GM12878 (cell line): ENCODE measurements around the gene HIP1. TPM values are rescaled to one million over a fixed set of nuclear protein-coding genes. Genes with fewer than 3 reads are reported as not detected.

Source experiments
- ATAC-seq: fragments of 200-7000 bp; cut with Tn5 transposase; 3 replicates; pipeline ENCODE4 v1.9.1; 2020; ENCODE audit warnings: mild to moderate bottlenecking, moderate library complexity
- BruUV-seq: library from RNA; stranded (reverse); fragments of 400-500 nt; replicated peaks from 2 replicates; lab custom pipeline; 2021; lab: Mats Ljungman, UMichigan
- CTCF ChIA-PET: fragments of 300-600 bp; sonication (Branson Sonifier 250); formaldehyde crosslinking; extraction: SDS; loops from one replicate; lab custom pipeline; 2021; ENCODE audit warnings: inconsistent platforms; lab: Yijun Ruan, JAX
- POLR2A ChIA-PET: fragments of 350-600 bp; formaldehyde crosslinking; extraction: SDS; loops from one replicate; lab custom pipeline; 2021; ENCODE audit warnings: inconsistent platforms; lab: Charles Lee
- RAD21 ChIA-PET: fragments of 300-600 bp; sonication (Branson Sonifier 250); formaldehyde crosslinking; loops from one replicate; lab custom pipeline; 2023; ENCODE audit warnings: antibody characterized with exemption; ENCODE audit not compliant: unreplicated experiment; lab: Charles Lee
- SMC1A ChIA-PET: fragments of 300-600 bp; sonication (Branson Sonifier 250); formaldehyde crosslinking; loops from one replicate; lab custom pipeline; 2023; ENCODE audit not compliant: unreplicated experiment, uncharacterized antibody; lab: Charles Lee
- DNase-seq: peaks from one replicate; pipeline ENCODE4 v3.0.0-alpha.2; 2011; ENCODE audit warnings: low read depth, low spot score
- FAIRE-seq: peaks from 3 replicates; lab custom pipeline; 2011; peaks lifted over from hg19 to GRCh38; lab: Jason Lieb, UNC
- H2AFZ ChIP-seq: 2 replicates; pipeline ENCODE4 v1.6.0; 2011; ENCODE audit warnings: low read depth, low read length, control low read depth; ENCODE audit not compliant: control insufficient read depth
- H3K27ac ChIP-seq: 2 replicates; pipeline ENCODE4 v1.5.1; 2011; ENCODE audit warnings: control low read depth; ENCODE audit not compliant: control insufficient read depth, insufficient read depth
- H3K27me3 ChIP-seq, 2 experiments: replicated peaks in 1 of 2; 2 replicates each; pipeline versions ENCODE4 v1.6.0 to v1.6.1; 2011; ENCODE audit warnings: low read length in 1 of 2; ENCODE audit not compliant: control insufficient read depth in 2 of 2, insufficient read depth in 2 of 2
- H3K36me3 ChIP-seq, 2 experiments: 2 replicates each; pipeline ENCODE4 v1.5.1; 2011; ENCODE audit warnings: low read length in 1 of 2; ENCODE audit not compliant: control insufficient read depth in 2 of 2, insufficient read depth in 2 of 2
- H3K4me1 ChIP-seq: 2 replicates; pipeline ENCODE4 v1.6.1; 2011; ENCODE audit warnings: mild to moderate bottlenecking, low read length, moderate library complexity, mixed read lengths; ENCODE audit not compliant: control insufficient read depth, insufficient read depth
- H3K4me2 ChIP-seq: 2 replicates; pipeline ENCODE4 v1.6.0; 2011; ENCODE audit warnings: control low read depth; ENCODE audit not compliant: control insufficient read depth, insufficient read depth
- H3K4me3 ChIP-seq: fragments of 200-600 bp; sonication (generic); 2 replicates; pipeline ENCODE4 v1.5.1; 2016
- H3K79me2 ChIP-seq: 2 replicates; pipeline ENCODE4 v1.6.0; 2011; ENCODE audit warnings: low read length; ENCODE audit not compliant: control insufficient read depth, insufficient read depth
- H3K9ac ChIP-seq: 2 replicates; pipeline ENCODE4 v1.8.0; 2011; ENCODE audit warnings: low read length, control low read depth, mixed read lengths; ENCODE audit not compliant: control insufficient read depth, insufficient read depth
- H3K9me3 ChIP-seq: replicated peaks from 3 replicates; pipeline ENCODE4 v1.5.1; 2011; ENCODE audit warnings: mild to moderate bottlenecking, low read length; ENCODE audit not compliant: control insufficient read depth, insufficient read depth
- H4K20me1 ChIP-seq: 2 replicates; pipeline ENCODE4 v1.6.0; 2011; ENCODE audit not compliant: control insufficient read depth, insufficient read depth
- BACH1 ChIP-seq: fragments of 450-650 bp; IDR thresholded peaks from 2 replicates; pipeline ENCODE4 v1.6.1; 2017; ENCODE audit warnings: mild to moderate bottlenecking, borderline replicate concordance
- CHD2 ChIP-seq: IDR thresholded peaks from 2 replicates; pipeline ENCODE4 v1.6.1; 2011; ENCODE audit warnings: low read depth, low read length, improper control_type of control experiment, borderline replicate concordance
- EP300 ChIP-seq, 2 experiments: fragments of 150-350 bp in 1 of 2; IDR thresholded peaks; 2 replicates each; pipeline ENCODE4 v1.6.1; 2011 to 2012; ENCODE audit warnings: low read depth in 2 of 2, low read length in 2 of 2, borderline replicate concordance in 1 of 2, improper control_type of control experiment in 1 of 2, inconsistent platforms in 1 of 2; ENCODE audit not compliant: control insufficient read depth in 1 of 2
- EZH2 ChIP-seq: IDR thresholded peaks from 2 replicates; pipeline ENCODE4 v1.6.1; 2012; ENCODE audit warnings: low read depth, mild to moderate bottlenecking, control low read depth, inconsistent platforms, low read length, borderline replicate concordance; ENCODE audit not compliant: control insufficient read depth
- IKZF2 ChIP-seq, 2 experiments: fragments of 450-650 bp; IDR thresholded peaks; 2 replicates each; pipeline ENCODE4 v1.6.1; 2017; ENCODE audit warnings: mild to moderate bottlenecking in 2 of 2, moderate library complexity in 2 of 2
- NFYB ChIP-seq: IDR thresholded peaks from 2 replicates; pipeline ENCODE4 v1.6.1; 2011; ENCODE audit warnings: low read depth, mild to moderate bottlenecking, low read length, improper control_type of control experiment, moderate library complexity; ENCODE audit not compliant: insufficient read depth
- POU2F2 ChIP-seq: IDR thresholded peaks from 3 replicates; pipeline ENCODE4 v1.6.1; 2011; ENCODE audit warnings: low read depth, mild to moderate bottlenecking, low read length, borderline replicate concordance
- RAD51 ChIP-seq: fragments of 450-650 bp; IDR thresholded peaks from 2 replicates; pipeline ENCODE4 v1.6.1; 2016; ENCODE audit warnings: moderate library complexity, mild to moderate bottlenecking, inconsistent platforms
- SREBF2 ChIP-seq: IDR thresholded peaks from 2 replicates; pipeline ENCODE4 v1.6.1; 2012; ENCODE audit warnings: mild to moderate bottlenecking, low read length
- ZNF622 ChIP-seq: fragments of 450-650 bp; IDR thresholded peaks from 2 replicates; pipeline ENCODE4 v1.6.1; 2017; ENCODE audit warnings: mild to moderate bottlenecking, inconsistent platforms
- WGBS: methylation state at CpG from one replicate; pipeline ENCODE4 v1.1.6; 2016; ENCODE audit warnings: low lambda C conversion rate; ENCODE audit not compliant: insufficient replicate concordance, insufficient coverage; ENCODE audit errors: missing lambda C conversion rate; 5-methylcytosine and 5-hydroxymethylcytosine counted together
- in situ Hi-C: fragments of 300-500 bp; cut with MboI; formaldehyde crosslinking; loops from 9 replicates; pipeline ENCODE4 v1.14.3; 2018; ENCODE audit warnings: mixed read lengths
- intact Hi-C: fragments of 100-400 bp; cut with micrococcal nuclease; formaldehyde crosslinking; loops from one replicate; pipeline ENCODE4 v1.14.2; 2022; ENCODE audit not compliant: unreplicated experiment
- polyA plus RNA-seq, 11 experiments: library from polyadenylated mRNA; depleted of rRNA in 4 of 11; unstranded in 6 of 11; stranded (reverse) in 5 of 11; fragments of >200 nt; fragmentation: Nextera tagmentation in 4 of 11; fragmentation: Illumina TruSeq in 1 of 11; extraction: Ambion mirVana in 4 of 11; extraction: Trizol in 1 of 11; gene quantifications; 1 replicate in 1 of 11; 2 replicates in 10 of 11; pipeline versions ENCODE4 v1.2.1 to v1.2.3, GENCODE V29; 2011 to 2016; ENCODE audit warnings: inconsistent platforms in 2 of 11, missing spikeins in 2 of 11, low read depth in 1 of 11
- total RNA-seq, 4 experiments: library from RNA; depleted of rRNA in 3 of 4; stranded (reverse); fragments of >200 nt in 3 of 4; fragmentation: Illumina TruSeq in 1 of 4; extraction: Trizol in 1 of 4; gene quantifications; 2 replicates each; pipeline versions ENCODE4 v1.2.1 to v1.2.3, GENCODE V29; 2013 to 2021
- TF ChIP-seq, protein P1 (sequence below): IDR thresholded peaks from 2 replicates; pipeline ENCODE4 v1.6.1; 2012; ENCODE audit warnings: low read depth, low read length, improper control_type of control experiment
- TF ChIP-seq, protein P2 (sequence below): fragments of 450-650 bp; IDR thresholded peaks from 2 replicates; pipeline ENCODE4 v1.6.1; 2017; ENCODE audit warnings: antibody characterized with exemption, mild to moderate bottlenecking, moderate library complexity
- TF ChIP-seq, protein P3 (sequence below): fragments of 450-650 bp; formaldehyde crosslinking; IDR thresholded peaks from 2 replicates; pipeline ENCODE4 v1.4.0; 2022; ENCODE audit warnings: mild to moderate bottlenecking, moderate library complexity
- TF ChIP-seq, protein P4 (sequence below): IDR thresholded peaks from 2 replicates; pipeline ENCODE4 v1.6.1; 2012; ENCODE audit warnings: low read depth, low read length, improper control_type of control experiment

Gene HIP1
- total and polyA plus RNA-seq, 10 of the 15 experiments (the other 5 are each of a cell fraction or from before 2014, with no cell fraction given), result 1.2 to 9.7 (median 3.2) TPM

DNA sequence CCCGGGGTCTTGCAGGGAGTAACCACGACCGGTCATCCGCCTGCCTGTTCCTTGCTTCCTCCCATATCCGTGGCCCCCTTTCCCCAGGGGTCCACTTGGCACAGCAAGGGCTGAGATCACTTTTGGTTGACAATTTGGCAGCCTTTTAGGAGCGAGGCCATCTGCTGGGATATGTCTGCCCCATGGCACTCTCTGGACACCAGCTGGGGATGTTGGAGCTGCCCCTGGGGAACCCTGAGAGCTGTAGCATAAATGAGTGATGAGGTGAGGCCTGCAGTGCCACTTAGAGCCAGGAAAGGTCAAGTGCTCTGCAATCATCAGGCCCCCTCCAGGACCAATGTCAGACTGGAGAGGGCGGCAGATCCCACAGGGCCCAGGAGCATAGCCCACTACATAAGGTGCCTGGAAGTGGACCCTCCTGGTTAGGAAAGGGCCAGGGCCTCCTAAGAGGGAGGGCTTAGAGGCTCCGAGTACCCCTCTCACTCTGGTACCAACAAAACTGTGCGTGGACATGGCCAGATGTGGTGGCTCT lies 92.1 kb downstream of the HIP1 start:
- Histone ChIP-seq H3K79me2 (no peaks in the 10 kb centered on the region), H3K27ac (no peak overlapping the region), H3K4me2 (no peak overlapping the region), H3K27me3 (no peaks in the 10 kb centered on the region), H3K4me1 (peaks cover 4% of the 10 kb centered on the region), H2AFZ (no peak overlapping the region), H3K36me3 (no peaks in the 10 kb centered on the region), H3K9ac (no peak overlapping the region), H4K20me1 (no peaks in the 10 kb centered on the region), H3K4me3 (no peak overlapping the region), H3K9me3 (peaks cover 3% of the 10 kb centered on the region; the same call in 1 of the 3 replicates)
- ATAC-seq (no peak), FAIRE-seq (no peak), DNase-seq (no peak)
- ChIA-PET SMC1A (no interaction called here), POLR2A (no interaction called here), RAD21 (no interaction called here), CTCF (no interaction called here)
- intact Hi-C loops (loop anchor here (10.0 kb wide), 1 partner anchor 212 kb away; no protein-coding TSS in a partner anchor), in situ Hi-C loops (loop anchor here (10.0 kb wide), 1 partner anchor 582 kb away; no protein-coding TSS in a partner anchor)
- no TSS peak for BruUV-seq
- WGBS, result 69% methylated on average over 9 of the region's 9 CpGs
- TF ChIP-seq BACH1, result no peak
- TF ChIP-seq CHD2, result no peak
- TF ChIP-seq EP300 (IDR thresholded peaks at IDR 0.05; ENCODE audit: borderline replicate concordance in 1 of 2, control insufficient read depth in 1 of 2, low read depth in 2 of 2, low read length in 2 of 2), result no peak
- TF ChIP-seq ZNF622, result no peak
- no peak for TF ChIP-seq NFYB
- TF ChIP-seq SREBF2, result no peak
- TF ChIP-seq, protein P1, sequence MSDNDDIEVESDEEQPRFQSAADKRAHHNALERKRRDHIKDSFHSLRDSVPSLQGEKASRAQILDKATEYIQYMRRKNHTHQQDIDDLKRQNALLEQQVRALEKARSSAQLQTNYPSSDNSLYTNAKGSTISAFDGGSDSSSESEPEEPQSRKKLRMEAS, result no peak
- TF ChIP-seq, protein P2, sequence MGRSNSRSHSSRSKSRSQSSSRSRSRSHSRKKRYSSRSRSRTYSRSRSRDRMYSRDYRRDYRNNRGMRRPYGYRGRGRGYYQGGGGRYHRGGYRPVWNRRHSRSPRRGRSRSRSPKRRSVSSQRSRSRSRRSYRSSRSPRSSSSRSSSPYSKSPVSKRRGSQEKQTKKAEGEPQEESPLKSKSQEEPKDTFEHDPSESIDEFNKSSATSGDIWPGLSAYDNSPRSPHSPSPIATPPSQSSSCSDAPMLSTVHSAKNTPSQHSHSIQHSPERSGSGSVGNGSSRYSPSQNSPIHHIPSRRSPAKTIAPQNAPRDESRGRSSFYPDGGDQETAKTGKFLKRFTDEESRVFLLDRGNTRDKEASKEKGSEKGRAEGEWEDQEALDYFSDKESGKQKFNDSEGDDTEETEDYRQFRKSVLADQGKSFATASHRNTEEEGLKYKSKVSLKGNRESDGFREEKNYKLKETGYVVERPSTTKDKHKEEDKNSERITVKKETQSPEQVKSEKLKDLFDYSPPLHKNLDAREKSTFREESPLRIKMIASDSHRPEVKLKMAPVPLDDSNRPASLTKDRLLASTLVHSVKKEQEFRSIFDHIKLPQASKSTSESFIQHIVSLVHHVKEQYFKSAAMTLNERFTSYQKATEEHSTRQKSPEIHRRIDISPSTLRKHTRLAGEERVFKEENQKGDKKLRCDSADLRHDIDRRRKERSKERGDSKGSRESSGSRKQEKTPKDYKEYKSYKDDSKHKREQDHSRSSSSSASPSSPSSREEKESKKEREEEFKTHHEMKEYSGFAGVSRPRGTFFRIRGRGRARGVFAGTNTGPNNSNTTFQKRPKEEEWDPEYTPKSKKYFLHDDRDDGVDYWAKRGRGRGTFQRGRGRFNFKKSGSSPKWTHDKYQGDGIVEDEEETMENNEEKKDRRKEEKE, result no peak
- TF ChIP-seq, protein P3, sequence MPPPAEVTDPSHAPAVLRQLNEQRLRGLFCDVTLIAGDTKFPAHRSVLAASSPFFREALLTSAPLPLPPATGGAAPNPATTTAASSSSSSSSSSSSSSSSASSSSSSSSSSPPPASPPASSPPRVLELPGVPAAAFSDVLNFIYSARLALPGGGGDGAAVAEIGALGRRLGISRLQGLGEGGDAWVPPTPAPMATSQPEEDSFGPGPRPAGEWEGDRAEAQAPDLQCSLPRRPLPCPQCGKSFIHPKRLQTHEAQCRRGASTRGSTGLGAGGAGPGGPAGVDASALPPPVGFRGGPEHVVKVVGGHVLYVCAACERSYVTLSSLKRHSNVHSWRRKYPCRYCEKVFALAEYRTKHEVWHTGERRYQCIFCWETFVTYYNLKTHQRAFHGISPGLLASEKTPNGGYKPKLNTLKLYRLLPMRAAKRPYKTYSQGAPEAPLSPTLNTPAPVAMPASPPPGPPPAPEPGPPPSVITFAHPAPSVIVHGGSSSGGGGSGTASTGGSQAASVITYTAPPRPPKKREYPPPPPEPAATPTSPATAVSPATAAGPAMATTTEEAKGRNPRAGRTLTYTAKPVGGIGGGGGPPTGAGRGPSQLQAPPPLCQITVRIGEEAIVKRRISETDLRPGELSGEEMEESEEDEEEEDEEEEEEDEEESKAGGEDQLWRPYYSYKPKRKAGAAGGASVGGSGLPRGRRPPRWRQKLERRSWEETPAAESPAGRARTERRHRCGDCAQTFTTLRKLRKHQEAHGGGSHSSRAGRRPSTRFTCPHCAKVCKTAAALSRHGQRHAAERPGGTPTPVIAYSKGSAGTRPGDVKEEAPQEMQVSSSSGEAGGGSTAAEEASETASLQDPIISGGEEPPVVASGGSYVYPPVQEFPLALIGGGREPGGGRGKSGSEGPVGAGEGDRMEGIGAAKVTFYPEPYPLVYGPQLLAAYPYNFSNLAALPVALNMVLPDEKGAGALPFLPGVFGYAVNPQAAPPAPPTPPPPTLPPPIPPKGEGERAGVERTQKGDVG, result no peak
- TF ChIP-seq IKZF2 (IDR thresholded peaks at IDR 0.05), result no peak
- TF ChIP-seq EZH2, result no peak
- no peak for TF ChIP-seq POU2F2
- TF ChIP-seq, protein P4, sequence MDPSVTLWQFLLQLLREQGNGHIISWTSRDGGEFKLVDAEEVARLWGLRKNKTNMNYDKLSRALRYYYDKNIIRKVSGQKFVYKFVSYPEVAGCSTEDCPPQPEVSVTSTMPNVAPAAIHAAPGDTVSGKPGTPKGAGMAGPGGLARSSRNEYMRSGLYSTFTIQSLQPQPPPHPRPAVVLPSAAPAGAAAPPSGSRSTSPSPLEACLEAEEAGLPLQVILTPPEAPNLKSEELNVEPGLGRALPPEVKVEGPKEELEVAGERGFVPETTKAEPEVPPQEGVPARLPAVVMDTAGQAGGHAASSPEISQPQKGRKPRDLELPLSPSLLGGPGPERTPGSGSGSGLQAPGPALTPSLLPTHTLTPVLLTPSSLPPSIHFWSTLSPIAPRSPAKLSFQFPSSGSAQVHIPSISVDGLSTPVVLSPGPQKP, result no peak
- TF ChIP-seq RAD51, result no peak
